NCI-H446 treated with DMSO at 0.1 percent for 48 hours (cell line): ENCODE data around the gene AQP12A.

Experiments
- DNase-seq: peaks from one replicate; lab custom pipeline; 2025; lab: John Stamatoyannopoulos, UW

Gene AQP12A

DNA sequence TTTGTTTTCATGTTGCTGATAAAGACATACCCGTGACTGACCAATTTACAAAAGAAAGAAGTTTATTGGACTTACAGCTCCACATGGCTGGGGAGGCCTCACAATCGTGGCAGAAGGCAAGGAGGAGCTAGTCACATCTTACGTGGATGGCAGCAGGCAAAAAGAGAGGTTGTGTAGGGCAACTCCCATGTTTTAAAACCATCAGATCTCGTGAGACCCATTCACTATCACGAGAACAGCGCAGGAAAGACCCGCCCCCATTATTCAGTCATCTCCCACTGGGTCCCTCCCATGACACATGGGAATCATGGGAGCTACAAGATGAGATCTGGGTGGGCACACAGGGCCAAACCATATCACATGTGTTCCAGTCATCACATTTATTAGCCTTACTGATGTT lies 16.8 kb downstream of the AQP12A start:
- no peak for DNase-seq

DNA sequence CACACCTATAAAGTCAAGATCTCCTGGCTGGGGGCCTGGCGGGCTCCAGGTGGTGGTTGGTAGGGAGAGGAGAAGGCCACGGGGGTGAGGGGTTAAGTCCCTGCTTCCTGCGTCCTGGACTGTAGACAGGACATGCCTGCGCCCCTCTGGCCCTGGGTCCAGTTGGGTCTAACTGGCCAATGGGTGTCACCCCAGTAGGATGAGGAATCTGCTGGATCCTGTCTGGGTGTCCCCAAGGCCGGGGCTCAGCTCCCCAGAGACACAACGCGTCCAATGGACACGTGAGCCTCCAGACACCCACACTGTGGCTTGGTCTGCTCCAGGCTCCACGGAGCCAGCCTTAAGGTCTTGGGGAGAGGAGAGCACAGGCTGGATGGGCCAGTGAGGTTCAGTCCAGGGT lies 19.6 kb downstream of the AQP12A start:
- DNase-seq, result no peak

DNA sequence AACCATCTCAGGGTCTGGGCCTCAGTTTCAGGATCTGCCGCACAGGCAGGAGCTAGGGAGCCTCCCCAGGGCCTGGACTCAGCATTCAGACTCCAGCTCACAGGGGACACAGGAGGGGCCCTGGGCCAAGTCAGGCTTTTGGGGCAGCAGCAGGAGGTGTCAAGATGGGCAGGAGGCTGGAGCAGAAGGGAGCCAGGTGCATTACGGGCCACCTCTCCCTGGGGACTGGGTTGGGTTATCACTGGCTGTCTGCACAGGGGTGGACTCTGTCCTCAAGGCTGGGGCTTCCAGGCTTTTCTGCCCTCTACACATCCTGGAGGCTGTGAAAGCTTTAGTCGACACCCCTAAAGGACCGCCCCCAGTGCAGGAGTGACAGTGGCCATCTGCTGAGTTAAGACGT lies 20.0 kb downstream of the AQP12A start:
- DNase-seq, result no peak

DNA sequence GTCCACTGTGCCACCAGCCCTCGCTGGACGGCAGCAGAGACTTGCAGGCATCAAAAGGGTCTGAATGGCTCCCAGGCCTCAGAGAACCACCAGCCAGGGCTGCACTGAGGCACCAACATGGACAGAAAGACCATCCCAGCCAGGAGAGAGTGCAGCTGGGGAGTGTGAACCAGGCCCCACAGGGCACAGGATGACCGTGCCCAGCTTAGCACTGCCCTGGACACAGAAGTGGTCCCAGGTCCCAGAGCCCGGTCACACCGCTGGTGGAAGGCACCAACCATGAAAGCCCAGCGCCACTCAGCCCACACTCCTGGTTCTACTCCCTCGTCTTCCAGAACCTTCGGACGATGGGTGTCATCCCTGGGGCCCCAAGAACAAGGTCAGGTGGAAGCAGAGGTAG lies 20.5 kb downstream of the AQP12A start:
- DNase-seq, result no peak

DNA sequence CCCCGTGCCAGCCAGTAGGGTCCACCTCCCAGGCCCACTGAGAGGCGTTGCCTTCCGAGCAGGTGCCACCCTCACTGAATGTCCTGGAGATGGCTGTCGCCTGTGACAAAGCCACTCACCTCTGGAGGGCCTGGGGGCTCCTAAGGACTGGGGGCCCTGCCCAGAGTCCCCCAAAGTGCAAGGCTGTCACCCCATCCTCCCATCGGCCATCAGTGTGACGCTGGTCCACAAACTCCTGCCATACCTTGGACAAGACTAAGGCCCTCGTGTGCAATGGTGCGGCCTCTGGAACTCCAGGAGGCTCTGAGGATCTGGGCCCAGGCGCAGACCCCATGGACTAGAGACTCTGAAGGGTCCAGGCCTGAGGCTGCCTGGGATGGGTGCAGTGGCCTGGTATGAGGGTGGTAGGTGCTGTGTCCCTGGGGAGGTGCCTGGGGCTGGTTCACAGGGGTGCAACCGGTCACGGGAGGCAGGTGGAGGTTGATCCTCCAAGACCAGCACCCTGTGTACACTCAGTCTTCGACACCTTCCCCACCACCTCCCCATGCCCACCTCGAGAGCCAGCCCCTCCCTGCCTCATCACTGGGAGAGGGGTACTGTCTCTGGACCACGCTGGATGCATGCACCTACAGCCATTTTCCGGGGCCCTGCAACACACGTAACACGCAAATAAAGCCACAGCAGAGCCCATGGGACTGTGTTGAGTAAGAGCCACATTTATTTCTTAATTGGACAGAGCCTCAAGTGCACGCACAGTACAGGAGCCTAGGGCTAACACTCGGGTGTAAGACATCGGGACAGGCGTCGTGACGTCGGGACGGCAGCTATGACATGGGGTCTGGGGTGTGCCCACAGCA lies 21.6 kb downstream of the AQP12A start:
- no peak for DNase-seq

DNA sequence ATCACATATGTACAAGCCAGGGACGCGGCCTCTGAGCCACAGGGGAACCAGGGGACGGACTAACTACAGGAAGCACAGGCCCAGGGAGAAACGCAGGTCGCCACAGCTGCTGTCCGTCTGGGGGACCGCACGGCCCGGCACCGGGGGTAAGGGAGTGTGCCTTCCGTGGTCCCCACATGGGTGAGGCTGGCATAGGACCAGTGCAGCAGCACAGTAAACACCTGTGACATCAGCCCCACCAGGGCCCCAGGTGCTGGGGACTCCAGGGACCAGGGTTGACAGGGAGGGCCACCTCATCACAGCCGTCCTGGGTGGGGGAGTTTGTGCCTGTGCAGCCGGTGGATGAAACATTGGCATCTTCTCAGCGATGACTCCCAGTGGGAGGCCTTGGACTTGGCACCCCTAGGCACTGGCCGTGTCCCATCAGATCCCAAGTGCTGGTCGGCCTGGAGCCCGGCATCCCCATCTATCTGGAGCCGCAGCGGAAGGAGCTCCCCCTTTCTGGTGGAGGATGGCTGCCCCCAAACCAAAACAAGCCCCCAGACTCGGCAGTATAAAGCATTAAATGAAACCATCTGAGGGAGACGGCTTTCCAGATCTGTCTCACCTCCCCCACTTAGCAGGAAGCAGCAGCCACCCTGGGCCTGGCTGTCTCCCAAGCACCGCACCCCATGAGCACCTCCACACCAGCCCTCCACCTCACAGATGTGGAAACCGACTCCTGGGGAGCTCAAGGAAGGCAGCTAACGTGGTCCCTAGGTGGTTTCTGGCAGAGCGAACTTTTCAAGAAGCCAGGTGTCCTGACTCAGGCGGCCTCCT lies 22.5 kb downstream of the AQP12A start:
- DNase-seq, result no peak

DNA sequence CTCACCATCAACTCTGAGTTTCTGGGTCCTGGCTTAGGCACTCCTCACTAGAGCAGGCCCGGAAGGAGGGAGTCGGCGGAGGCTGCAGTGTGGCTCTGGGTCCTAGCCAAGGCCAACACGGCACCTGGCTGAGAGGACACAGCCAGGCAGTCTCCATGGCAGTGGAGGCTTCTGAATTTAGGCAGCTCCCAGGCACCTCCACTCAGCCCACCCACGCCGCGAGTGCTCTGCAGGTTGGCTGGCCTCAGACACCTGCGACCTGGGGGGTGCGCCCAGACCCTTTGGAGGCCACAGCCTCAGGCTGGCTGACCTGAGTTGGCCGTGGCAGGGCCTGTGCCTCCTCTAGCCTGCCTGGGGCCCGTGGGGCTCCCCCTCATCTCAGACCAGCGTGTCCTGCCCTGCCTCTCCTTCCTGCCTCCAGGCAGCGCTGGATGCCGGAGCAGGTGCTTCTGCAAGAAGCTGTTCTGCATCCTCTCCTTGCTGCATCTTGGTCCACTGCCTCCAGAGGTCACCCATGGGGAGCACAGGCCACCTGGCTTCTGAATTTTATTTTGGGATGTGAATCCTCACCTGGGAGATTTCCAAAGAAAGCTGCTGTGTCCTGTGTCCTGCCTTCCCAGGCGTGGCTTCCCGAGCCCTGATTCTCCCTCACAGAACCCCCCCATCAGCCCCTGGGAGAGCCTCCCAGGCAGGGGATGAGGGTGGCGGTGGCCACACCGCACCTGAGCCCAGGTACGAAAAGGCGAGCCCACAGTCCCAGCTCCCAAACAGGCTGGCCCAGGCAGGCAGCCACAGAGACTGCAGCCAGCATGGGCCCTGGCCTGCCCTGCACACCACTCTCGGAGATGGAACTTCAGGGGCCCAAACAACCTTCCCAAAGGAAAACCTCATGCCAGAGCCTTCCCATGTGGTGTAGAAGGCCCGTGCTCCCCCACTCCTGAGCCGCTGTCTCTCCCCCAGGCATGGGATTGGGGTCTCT lies 23.4 kb downstream of the AQP12A start:
- no peak for DNase-seq

DNA sequence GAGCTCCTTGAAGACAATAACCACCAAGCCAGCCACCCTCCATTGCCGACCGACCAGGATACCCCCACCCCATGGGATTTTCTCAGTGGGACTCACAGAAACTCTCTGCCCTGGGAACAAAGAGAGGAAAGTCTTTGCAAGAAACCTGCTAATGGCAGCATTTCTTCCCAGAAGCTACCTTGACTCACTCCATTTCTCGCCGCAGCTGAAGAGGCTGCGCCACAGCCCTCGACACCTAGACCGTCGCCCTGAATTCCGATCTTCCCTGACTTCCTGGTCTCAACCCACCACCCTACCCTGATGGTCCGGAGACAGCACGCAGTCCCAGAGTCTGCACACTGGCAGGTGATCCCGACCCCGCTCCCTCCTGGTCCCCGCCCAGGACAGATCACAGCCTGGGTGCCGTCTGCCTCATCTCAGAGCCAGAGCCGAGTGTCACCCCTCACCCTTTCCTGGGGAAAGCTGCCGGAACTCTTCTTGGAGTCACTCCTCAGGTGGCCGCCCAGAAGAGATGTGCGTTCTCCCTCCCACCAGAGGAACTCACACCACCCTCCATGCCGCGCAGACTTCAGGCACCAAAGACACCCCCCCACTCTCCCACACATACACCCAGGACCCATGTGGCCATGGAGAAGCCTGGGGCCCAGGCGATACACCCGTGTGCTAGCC lies 24.6 kb downstream of the AQP12A start:
- DNase-seq, result no peak

DNA sequence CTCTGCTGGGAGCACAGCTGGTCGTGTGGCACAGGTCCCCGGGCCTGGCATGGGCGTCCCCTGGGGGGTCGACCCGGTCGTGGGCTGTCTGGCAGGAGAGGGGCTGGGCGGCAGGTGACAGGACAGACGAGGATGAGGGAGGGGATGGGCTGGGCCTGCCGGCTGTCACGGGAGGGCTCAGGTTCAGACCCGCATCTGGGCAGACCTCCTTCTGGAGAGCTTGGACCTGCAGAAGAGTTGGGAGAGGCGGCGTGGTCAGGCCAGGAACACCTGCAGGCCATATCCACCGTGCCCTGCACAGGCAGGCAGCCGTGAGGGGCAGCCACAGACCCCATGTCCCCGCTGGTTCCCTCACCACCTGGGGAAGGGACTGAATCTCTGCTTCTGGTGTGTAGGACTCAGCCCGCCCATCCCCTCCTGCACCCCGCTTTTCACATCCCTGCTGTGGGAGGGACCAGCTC lies 25.5 kb downstream of the AQP12A start:
- no peak for DNase-seq

DNA sequence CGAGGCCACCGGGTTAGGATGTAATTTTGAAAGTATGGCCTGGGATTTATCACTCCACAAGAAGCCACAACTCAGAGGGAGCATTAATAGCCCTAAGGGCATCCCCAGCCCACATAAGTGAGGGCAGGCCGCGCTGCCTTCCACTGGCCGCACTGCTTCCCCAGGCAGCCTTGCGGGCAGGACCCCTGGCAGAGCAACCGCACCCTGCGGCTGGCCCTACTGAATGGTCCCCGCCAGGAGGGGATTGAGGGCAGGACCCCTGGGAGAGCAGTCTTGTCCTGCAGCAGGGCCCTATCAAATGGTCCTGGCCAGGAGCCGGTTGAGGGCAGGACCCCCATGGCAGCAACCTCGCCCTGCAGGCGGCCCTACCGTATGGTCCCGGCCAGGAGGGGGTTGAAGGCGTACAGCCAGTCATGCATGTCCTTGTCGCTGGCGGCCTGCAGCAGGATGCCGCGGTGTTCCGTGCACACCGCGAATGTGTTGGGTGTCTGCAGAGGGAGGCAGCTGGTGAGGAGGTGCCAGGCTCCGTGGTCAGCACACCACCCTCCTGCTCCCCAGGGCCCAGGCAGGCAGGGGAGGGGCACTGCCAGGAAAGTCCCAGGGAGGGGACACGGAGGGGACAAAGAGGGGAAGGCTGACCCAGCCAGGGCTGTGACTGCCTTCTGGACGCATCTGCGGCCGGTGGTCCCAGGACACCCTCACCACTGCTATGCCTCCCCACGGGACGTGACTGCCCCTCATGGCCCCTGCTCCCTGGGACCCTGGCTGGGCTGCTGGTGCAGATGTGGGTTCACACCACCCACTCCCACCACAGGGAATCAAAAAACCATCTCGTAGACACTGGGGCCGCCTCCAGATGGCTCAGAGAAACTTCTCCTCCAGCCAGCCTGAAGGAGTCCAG lies 26.3 kb downstream of the AQP12A start:
- no peak for DNase-seq

DNA sequence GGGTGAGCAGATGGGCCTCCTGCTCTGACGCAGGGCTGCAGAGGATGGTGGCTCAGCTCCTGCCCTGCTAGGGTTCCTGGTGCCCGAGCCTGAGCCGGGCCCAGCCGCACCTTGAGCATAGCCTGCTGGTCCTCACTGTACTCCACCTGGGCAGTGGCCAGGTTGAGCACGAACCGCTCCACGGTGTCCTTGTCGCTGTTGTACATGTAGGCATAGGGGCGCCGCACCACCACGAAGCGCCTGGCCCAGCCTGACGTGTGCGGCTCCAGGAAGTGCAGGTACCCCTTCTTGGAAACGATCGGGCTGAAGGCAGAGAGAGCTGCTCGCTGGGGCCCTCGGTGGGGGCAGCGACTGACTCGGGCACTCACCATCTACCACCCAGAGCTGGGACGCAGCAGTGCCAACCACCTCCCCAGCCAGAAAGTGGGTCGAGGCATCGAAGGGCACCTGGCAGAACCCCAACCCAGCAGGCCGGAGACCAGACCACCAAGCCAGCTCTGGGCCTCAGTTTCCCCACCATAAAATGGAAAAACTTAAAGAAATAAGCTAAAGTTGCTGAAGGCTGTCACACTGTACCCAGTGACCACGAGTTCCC lies 27.3 kb downstream of the AQP12A start:
- no peak for DNase-seq

DNA sequence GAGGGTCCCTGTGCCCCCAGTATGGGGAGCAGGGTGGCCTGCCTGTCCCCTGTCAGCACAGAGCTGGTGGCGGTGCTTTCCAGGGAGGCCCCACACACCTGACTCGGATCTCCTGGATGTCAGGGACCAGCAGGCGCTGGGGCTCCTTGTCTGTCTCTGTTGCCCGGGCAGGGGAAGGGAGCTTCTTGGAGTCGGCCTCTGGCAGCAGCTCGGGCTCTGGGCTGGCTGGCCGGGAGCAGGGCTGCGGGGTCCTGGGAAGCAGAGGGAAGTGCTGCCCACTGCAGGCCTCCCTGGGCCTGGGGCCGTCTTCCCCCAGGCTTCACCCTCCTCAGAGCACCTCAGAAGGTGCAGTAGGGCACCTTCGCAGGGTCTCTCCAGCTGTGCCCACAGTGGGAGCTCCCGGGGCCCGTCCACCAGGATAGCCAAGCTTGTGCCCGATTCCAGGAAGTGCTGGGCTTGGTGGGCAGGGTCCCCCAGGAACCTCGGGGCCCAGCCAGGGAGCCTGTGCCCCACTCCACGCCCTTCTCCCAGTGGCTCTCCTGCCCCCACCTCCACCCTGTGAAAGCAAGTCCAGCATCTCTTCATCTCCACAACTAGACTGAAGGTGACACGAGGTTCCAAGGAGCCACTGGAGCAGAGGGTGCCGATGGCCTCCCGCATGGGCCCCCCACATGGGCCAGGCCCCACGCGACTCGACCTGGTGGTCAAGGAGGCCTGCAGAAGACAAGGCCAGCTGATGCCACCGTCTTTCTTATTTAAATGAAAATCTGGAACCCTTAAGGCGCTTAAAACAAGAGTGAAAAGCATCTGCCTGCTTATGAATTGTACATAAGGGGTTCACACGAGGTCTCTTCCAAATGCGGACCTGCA lies 28.2 kb downstream of the AQP12A start:
- DNase-seq, result no peak

DNA sequence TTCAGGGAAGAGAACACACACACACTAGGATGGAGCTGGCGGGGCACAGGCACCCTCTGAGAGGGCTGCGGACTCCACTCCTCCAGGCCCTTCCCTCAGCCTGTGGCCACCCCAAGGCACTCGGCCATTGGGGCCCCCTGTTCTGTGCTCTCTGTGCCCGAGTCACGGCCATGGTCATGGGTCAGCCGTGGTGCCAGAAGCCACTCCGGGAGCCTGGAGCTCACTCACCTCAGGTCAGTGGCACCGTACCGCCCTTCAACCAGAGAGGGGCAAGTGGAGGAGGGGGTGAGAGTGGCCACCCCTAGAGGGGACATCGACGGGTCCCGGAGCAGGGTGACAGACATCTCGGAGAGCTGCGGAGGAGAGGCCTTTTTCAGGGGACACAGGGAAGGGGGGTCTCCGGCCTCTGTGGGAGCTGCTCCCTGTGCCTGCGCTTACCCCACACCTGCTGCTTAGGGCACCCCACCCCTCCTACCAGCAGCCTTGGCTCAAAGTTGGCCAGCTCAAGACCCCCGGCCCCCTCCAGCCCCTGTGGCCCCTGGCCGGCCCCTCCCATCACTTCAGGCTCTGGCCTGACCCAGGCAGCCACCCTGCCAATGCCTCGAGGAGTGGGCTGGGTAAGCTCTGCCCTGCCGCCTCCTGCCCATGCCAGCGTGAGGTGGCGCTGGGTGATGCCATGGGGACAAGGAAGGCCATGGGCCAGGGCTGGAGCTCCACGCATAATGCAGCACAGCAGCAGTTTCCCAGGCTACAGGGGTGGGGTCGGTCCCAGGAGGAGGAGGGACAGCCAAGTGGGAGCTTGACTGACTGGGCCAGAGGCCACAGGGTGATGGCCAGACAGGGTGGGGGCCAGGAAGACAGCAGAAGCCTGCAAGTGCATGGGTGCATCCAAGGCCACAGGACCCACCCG lies 29.3 kb downstream of the AQP12A start:
- no peak for DNase-seq

DNA sequence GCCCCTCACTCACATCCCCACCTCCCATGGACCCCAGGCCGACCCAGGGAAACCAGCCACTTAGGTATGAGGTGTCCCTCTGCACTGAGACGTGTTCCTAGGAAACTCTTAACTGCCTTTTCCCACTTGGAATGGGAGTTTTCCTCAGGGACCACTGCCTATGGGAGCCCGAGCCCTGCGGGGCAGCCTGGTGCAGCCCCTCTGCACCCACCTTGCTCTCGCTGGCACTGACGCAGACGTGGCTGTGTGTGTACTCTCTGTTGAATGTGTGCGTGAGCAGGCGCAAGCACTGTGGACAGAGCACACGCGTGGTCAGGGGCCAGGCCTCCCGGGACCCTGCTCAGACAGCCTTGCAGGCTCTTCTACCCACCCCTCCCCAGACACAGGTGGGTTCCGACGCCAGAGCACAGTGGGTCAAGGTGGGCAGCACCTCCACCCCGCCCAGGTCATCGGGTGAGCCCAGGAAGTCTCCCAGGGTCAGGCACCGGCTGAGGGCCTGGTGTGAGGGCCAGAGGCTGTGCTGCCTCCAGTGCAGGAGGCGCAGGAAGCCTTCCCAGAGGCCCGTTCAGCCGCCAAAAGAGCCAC lies 30.0 kb downstream of the AQP12A start:
- DNase-seq, result no peak

DNA sequence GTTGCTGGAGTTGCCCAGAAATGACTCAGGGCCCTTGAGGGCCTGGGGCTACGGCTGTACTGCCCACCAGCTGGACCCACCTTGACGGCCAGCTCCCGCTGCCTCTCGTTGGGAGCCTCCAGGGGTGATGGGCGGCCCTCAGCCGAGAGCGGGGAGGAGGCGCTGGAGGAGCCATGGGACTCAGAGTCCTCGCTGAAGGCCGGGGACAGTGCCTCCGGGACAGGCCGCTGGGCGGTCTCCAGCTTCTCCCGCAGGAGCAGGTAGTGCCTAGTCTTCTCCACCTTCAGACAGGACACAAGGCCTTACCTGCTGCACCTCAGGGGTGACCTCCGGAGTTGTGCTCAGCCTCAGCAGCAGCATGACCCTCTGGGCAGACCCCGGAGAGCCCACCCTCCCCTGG lies 30.7 kb downstream of the AQP12A start:
- DNase-seq, result no peak

DNA sequence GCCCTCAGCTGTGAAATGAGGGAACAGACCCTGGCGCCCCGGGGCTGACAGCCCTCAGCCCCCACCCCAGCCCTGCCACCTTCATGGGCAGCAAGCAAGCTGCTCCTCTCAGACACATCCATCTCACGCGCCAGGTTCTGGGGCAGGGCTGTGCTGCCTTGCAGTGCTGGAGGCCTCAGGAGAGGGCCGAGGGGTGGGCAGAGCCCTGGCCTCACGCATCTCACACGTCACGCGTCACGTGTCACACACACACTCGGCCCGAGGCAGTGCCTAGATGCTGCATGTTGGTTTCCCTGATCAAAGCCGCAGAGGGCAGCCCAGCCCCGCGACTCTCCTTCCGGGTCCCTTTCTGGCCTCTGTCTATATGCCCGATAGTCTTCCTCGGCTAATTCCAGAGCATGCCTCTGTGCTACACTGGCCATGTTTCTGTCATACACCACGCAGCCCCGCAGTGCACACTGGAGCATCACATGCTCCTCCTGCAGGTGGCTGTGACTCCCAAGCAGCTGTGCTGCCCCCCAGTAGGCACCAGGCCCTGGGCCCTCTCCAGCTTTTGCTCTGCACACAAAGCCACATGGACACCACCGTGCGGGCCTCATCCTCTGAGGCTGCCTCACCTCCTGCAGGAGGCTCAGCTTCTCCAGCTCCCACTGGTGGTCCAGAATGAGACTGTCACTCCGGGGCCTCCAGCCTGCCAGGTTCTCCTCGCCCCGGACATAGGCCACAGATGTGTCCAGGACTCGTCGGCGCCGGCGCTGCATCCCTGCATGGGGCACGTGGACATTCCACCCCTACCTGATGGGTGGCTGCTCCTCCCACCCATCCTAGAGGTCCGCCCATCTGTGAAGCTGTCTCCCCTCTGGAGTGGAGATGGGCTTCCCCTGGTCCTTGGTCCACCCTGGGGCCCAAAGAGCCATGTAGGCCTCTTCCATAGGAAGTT lies 31.4 kb downstream of the AQP12A start:
- no peak for DNase-seq
